Measurements from ENCODE around the gene MAOA.
"Not testable (repeated sequence)": the region's sequence is repeated elsewhere in the genome, so short reads cannot be mapped to it uniquely, and the experiment has no call there.

MAOA gene

DNA sequence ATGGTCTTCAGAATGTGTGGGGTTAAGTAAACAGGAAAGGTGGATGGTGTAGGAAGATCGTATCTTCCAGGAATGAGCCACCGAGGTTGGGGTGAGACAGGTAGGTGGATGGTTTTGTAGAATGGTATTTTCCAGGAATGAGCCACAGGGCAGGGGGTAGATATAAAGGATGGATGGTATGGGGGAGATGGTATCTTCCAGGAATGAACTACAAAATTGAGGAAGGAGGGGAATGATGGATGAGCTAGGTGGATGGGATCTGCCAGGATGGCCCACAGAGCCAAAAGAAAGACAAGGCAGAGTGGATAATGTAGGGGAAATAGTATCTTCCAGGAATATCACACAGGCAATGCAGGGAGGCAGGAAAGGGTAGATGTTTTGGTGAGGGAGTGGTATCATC, 60.0 kb downstream of the MAOA start:
- DNase-seq = no peak

- no peak for DNase-seq
Observed at GRCh38 chrX:43716696-43717095, 60.6 kb downstream of the MAOA start.

DNA sequence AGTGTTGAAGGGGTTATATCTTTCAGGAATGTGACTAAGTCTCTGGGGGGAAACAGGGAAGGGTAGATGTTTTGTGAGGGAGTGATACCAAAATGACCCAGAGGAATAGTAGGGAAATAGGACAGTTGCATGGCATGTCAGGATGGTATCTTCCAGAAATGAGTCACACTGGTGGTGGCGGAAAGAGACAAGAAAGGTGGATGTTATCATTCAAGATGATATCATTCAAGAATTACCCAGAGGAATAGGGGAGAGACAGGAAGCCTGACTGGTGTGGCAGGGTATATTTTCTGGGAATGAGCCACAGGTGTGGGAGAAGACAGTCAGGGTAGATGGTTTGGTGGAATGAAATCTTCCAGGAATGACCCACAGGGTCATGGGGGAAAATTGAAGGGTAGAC, 61.1 kb downstream of the MAOA start:
- no peak for DNase-seq

DNA sequence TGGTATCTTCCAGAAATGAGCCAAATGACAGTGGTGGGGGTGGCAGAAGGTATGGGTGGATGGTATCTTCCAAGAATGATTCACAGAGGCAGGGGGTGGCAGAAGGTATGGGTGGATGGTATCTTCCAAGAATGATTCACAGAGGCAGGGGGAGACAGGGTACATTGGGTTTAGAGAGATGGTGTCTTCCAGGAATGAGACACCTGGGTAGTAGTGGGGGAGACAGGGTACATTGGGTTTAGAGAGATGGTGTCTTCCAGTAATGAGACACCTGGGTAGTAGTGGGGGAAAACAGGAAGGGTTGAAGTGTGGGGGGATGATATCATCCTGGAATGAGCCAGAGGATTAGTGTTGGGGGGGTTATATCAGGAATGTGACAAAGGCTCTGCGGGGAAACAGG, 62.0 kb downstream of the MAOA start:
- DNase-seq = no peak

DNA sequence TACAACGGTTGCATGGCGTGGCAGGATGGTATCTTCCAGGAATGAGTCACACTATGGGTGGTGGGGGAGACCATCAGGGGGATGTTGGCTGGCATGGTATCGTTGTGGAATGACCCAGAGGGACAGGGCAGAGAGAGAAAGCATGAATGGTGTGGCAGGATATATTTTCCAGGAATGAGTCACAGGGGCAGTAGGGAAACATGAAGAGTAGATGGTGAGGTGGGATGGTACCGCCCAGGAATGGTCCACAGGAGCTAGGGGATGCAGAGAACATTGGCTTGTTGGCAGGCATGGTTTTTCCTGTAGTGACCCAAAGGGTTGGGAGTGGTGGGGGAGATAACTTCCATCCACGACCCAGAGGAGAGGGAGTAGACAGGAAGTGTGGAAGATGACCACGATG, 62.4 kb downstream of the MAOA start:
- no peak for DNase-seq

DNA sequence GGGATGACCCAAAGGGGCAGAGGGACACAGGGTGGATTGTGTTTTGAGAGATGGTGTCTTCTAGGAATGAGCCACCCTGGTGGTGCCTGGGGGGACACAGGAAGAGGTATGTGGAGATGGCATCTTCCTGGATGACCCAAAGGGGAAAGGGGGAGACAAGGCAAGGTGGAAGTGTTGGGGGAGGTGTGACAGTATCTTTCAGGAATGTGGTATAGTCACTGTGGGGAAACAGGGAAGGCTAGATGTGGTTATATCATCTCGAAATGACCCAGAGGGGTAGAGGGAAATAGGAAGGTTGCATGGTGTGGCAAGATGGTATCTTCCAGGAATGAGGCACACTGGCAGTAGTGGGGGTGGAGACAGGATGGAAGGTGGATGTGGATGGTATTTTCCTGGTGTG, 62.9 kb downstream of the MAOA start:
- no peak for DNase-seq

- no peak for DNase-seq
Observed at GRCh38 chrX:43720082-43720481, 64.0 kb downstream of the MAOA start.

GRCh38 chrX:43720961-43721360, 64.9 kb downstream of the MAOA start:
- DNase-seq = no peak

- not testable (repeated sequence) for DNase-seq
Observed at GRCh38 chrX:43725227-43725626, 69.1 kb downstream of the MAOA start.

GRCh38 chrX:43727254-43727653, 71.2 kb downstream of the MAOA start:
- not testable (repeated sequence) for DNase-seq

DNA sequence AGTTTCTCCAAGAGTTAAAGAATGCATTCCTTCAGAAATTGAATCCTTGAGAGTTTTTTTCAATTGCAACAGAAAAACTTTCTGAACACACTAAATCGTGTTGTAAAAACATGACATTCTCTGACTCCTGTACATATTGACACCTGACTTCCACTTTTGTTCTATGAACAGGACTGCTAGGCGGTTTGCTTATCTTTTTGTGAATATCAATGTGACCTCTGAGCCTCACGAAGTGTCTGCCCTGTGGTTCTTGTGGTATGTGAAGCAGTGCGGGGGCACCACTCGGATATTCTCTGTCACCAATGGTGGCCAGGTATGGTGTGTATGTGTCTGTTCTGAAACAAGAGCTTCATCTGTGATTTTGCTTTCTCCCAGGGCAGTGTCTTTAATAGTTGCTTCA, 71.9 kb downstream of the MAOA start:
- no peak for DNase-seq

DNA sequence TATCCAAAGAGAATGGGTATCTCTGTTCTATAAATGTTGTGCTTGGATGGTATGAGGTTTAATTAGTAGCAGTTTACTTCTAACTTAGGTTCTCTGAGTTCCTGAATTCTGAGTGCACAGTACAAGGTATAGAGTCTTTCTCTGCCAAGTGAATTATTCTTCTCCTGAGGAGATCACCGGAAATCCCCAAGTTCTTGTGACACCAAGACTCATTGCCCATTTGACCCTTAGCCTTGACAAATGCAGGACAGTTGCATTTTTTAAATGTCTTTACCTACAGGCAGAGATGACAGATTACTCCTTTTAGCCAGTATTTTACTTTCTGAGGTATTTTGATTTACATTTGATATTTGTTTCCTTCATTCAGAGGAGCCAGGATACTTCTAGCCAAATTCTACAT, 72.9 kb downstream of the MAOA start:
- DNase-seq = no peak

DNA sequence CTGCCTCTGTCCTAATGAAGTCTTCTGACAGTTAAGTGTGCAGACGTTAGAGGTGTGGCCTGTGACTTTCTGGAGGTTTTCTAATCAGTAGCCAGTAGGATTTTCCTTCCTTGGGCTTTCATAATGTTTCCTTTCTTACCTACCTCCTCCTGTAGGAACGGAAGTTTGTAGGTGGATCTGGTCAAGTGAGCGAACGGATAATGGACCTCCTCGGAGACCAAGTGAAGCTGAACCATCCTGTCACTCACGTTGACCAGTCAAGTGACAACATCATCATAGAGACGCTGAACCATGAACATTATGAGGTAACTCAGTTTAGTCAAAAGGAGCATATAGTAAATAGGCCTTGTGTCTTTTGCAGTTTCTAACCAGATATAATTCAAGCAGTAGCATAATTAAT, 75.0 kb downstream of the MAOA start:
- DNase-seq = no peak

GRCh38 chrX:43733699-43734098, 77.6 kb downstream of the MAOA start:
- no peak for DNase-seq

DNA sequence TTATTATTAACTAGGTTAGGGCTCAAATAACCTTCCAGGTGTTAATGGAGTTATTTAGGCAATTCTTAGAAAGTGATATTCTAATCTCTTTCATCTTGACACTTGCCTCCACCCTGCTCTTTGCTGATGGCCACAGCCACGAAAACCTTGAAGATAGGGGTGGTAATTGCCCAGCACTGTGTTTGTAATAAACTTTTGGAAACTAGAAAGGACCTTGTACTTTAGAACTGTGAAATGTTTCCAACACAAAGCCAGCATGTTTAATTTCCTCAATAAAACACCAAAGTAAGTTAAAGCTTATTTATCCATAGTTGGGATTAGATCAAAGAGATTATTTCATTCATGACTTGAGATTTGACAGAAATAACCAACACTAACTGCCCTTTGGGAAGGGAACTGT, 78.3 kb downstream of the MAOA start:
- no peak for DNase-seq

GRCh38 chrX:43735534-43735933, 79.4 kb downstream of the MAOA start:
- DNase-seq = no peak

DNA sequence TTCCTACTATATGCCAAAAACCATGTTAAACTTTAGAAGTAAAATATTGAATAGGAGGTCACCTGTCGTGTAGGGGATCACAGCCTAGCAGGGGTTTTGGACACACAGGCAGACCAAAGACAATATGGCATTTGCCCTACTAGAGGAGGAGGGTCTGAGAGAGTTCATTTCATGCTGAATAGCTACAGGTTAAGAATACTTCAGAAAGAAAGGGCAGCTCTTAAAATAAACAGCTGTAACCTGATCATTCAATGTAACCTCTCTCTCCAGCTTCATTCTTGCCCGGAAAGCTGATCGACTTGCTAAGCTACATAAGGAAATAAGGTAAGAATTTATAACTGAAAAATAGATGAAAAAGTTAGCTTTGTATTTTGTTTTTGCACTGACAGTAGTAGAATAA, 79.9 kb downstream of the MAOA start:
- DNase-seq = no peak

GRCh38 chrX:43741843-43742573, 85.9 kb downstream of the MAOA start:
- no peak for DNase-seq

DNA sequence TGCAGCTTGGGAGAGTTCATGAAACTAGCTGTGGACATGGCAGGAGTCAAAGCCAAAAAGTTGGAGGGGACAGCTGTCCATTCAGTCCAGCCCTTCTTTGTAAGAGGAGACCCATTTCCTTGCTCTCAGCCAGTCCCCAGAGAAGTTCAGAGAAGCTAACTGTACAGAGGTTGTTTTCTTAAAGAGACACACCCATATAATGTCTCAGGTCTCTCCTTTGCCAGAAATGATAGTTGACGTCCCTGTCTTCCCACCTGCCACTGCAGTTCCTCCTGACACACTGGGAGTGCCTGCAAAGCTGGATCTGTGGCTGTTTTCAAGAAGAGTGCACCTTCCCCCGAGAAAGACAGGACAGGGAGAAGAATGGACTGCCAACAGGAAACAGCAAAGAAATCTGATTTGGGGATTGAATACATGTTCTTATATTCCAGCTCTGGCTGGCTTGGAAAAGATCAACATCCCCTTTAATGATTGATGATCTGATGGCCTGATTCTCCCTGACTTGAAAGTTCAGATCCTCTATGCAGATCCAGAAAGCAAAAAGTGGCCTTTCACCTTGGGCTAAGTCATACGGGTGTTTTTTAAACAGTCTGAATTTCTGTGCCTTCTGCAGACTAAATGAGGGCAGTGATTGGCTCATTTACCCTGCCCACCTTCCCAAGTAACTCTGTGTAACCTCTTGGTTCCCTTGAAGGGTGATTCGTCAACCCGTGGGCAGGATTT, 87.2 kb downstream of the MAOA start:
- DNase-seq = no peak

- DNase-seq = no peak
Observed at GRCh38 chrX:43744284-43744683, 88.2 kb downstream of the MAOA start.

- DNase-seq = no peak
Observed at GRCh38 chrX:43745938-43746721, 90.0 kb downstream of the MAOA start.

- DNase-seq = no peak
Observed at GRCh38 chrX:43747476-43747875, 91.4 kb downstream of the MAOA start.

All from anterior cingulate cortex (tissue), 58 donors.